Endothelial cell of umbilical vein (primary cell): ENCODE data around the gene OXSR1. TPM values are rescaled to one million over a fixed set of nuclear protein-coding genes. Genes with fewer than 3 reads are reported as not detected.

Source experiments
- BruUV-seq: library from RNA; stranded (reverse); fragments of 400-500 nt; replicated peaks from 2 replicates; lab custom pipeline; 2021; lab: Mats Ljungman, UMichigan
- CTCF ChIA-PET: fragments of 300-600, 350-600 bp; sonication (Branson Sonifier 250); formaldehyde crosslinking; loops from one replicate; lab custom pipeline; 2021; ENCODE audit warnings: antibody characterized with exemption, inconsistent platforms; lab: Charles Lee
- POLR2A ChIA-PET: fragments of 300-600, 350-600 bp; sonication (Branson Sonifier 250); formaldehyde crosslinking; loops from one replicate; lab custom pipeline; 2021; ENCODE audit warnings: antibody characterized with exemption, inconsistent platforms; lab: Charles Lee
- DNase-seq: peaks from one replicate; pipeline ENCODE4 v3.0.0-alpha.2; 2011; ENCODE audit warnings: low read depth, low spot score
- FAIRE-seq: peaks from 2 replicates; lab custom pipeline; 2011; peaks lifted over from hg19 to GRCh38; lab: Jason Lieb, UNC
- H2AFZ ChIP-seq: 2 replicates; pipeline ENCODE4 v1.6.0; 2012; ENCODE audit warnings: low read depth, low read length, control low read depth, inconsistent platforms
- H3K27ac ChIP-seq: 2 replicates; pipeline ENCODE4 v1.5.1; 2011; ENCODE audit warnings: low read depth, mild to moderate bottlenecking, control low read depth, low read length, moderate library complexity; ENCODE audit not compliant: insufficient read depth
- H3K27me3 ChIP-seq, 2 experiments: 2 replicates each; pipeline versions ENCODE4 v1.6.0 to v1.6.1; 2011; ENCODE audit warnings: low read length in 2 of 2, mixed read lengths in 1 of 2; ENCODE audit not compliant: control insufficient read depth in 2 of 2, insufficient read depth in 2 of 2
- H3K36me3 ChIP-seq, 2 experiments: 2 replicates in 1 of 2; 3 replicates in 1 of 2; pipeline ENCODE4 v1.5.1; 2011; ENCODE audit warnings: low read length in 2 of 2, mild to moderate bottlenecking in 1 of 2, moderate library complexity in 1 of 2; ENCODE audit not compliant: control insufficient read depth in 2 of 2, insufficient read depth in 2 of 2; ENCODE audit errors: extremely low read depth in 1 of 2
- H3K4me1 ChIP-seq: 3 replicates; pipeline ENCODE4 v1.5.1; 2011; ENCODE audit warnings: mild to moderate bottlenecking, low read length; ENCODE audit not compliant: control insufficient read depth, insufficient read depth; ENCODE audit errors: extremely low read depth
- H3K4me2 ChIP-seq: 2 replicates; pipeline ENCODE4 v1.6.1; 2011; ENCODE audit warnings: low read length, control low read depth, mixed read lengths; ENCODE audit not compliant: insufficient read depth
- H3K4me3 ChIP-seq, 3 experiments: fragments of 200-600 bp in 1 of 3; sonication (generic), shearing (Covaris generic) in 1 of 3; replicated peaks in 1 of 3; 2 replicates each; pipeline ENCODE4 v1.5.1; 2011 to 2016; ENCODE audit warnings: control low read depth in 3 of 3, low read length in 3 of 3, mild to moderate bottlenecking in 2 of 3, inconsistent platforms in 1 of 3, low read depth in 1 of 3, moderate library complexity in 1 of 3; ENCODE audit not compliant: insufficient read depth in 1 of 3
- H3K79me2 ChIP-seq: 2 replicates; pipeline ENCODE4 v1.6.0; 2012; ENCODE audit warnings: low read length, inconsistent platforms; ENCODE audit not compliant: control insufficient read depth, insufficient read depth
- H3K9ac ChIP-seq: replicated peaks from 2 replicates; pipeline ENCODE3; 2011; ENCODE audit warnings: low read length, control low read depth; ENCODE audit not compliant: insufficient read depth; ENCODE audit errors: extremely low read depth
- H3K9me1 ChIP-seq: replicated peaks from 3 replicates; pipeline ENCODE4 v1.6.0; 2011; ENCODE audit warnings: mild to moderate bottlenecking, low read length; ENCODE audit not compliant: control insufficient read depth, insufficient read depth; ENCODE audit errors: extremely low read depth
- H3K9me3 ChIP-seq: replicated peaks from 2 replicates; pipeline ENCODE4 v1.5.1; 2012; ENCODE audit warnings: low read length, inconsistent platforms; ENCODE audit not compliant: control insufficient read depth, insufficient read depth
- H4K20me1 ChIP-seq: replicated peaks from 2 replicates; pipeline ENCODE3; 2011; ENCODE audit warnings: mild to moderate bottlenecking, low read length; ENCODE audit not compliant: control insufficient read depth, insufficient read depth; ENCODE audit errors: extremely low read depth
- EZH2 ChIP-seq: IDR thresholded peaks from 2 replicates; pipeline ENCODE4 v1.6.1; 2012; ENCODE audit warnings: borderline replicate concordance, low read depth, mild to moderate bottlenecking, moderate library complexity, low read length, inconsistent platforms; ENCODE audit not compliant: severe bottlenecking
- FOS ChIP-seq: IDR thresholded peaks from 2 replicates; pipeline ENCODE4 v1.6.1; 2011; ENCODE audit warnings: mild to moderate bottlenecking, low read length, moderate library complexity, borderline replicate concordance; ENCODE audit not compliant: insufficient read depth
- GATA2 ChIP-seq: IDR thresholded peaks from 2 replicates; pipeline ENCODE4 v1.7.0; 2011; ENCODE audit warnings: low read depth, mild to moderate bottlenecking, moderate library complexity, mixed read lengths, low read length; ENCODE audit not compliant: insufficient read length, insufficient read depth
- JUN ChIP-seq: IDR thresholded peaks from 2 replicates; pipeline ENCODE4 v1.6.1; 2011; ENCODE audit warnings: borderline replicate concordance, low read depth; ENCODE audit not compliant: insufficient read length, insufficient read depth
- MAX ChIP-seq: IDR thresholded peaks from 2 replicates; pipeline ENCODE4 v1.6.1; 2011; ENCODE audit not compliant: insufficient read depth, insufficient read length
- MYC ChIP-seq: IDR thresholded peaks from one replicate; pipeline ENCODE4 v1.6.1; 2011; ENCODE audit warnings: mild to moderate bottlenecking, low read depth, low read length
- POLR2A ChIP-seq: IDR thresholded peaks from 2 replicates; pipeline ENCODE4 v1.6.1; 2012; ENCODE audit warnings: low read depth, mild to moderate bottlenecking, control low read depth, low read length
- POLR2AphosphoS5 ChIP-seq: IDR thresholded peaks from 2 replicates; pipeline ENCODE4 v1.6.1; 2012; ENCODE audit warnings: low read depth, mild to moderate bottlenecking, control low read depth, low read length, moderate library complexity; ENCODE audit not compliant: insufficient read depth
- dilution Hi-C: fragments of 300-500 bp; cut with MboI; formaldehyde crosslinking; loops from one replicate; pipeline ENCODE4 v1.15.0; 2019; ENCODE audit warnings: low sequenced_read_pairs; ENCODE audit not compliant: extremely low pct_ligation_motif_present
- intact Hi-C: fragments of 100-400 bp; cut with micrococcal nuclease; formaldehyde crosslinking; loops from one replicate; pipeline ENCODE4 v1.10.0; 2022
- polyA plus RNA-seq, 4 experiments: library from polyadenylated mRNA; depleted of rRNA in 3 of 4; stranded (reverse) in 3 of 4; unstranded in 1 of 4; fragments of >200 nt; gene quantifications; 2 replicates each; pipeline versions ENCODE4 v1.2.1 to v1.2.3, GENCODE V29; 2011 to 2012; ENCODE audit warnings: missing spikeins in 1 of 4
- total RNA-seq: library from RNA; stranded (reverse); gene quantifications from 2 replicates; pipeline ENCODE4 v1.2.3, GENCODE V29; 2021
- TF ChIP-seq, protein P1 (sequence below), 2 donors: IDR thresholded peaks; 1 replicate in 1 of 2; 2 replicates in 1 of 2; pipeline ENCODE4 v1.5.1; 2011; ENCODE audit warnings: low read length in 2 of 2, mild to moderate bottlenecking in 2 of 2, moderate library complexity in 2 of 2, control low read depth in 1 of 2, inconsistent platforms in 1 of 2, low read depth in 1 of 2; ENCODE audit not compliant: insufficient read depth in 1 of 2; ENCODE audit errors: extremely low read depth in 1 of 2

OXSR1 gene
- total and polyA plus RNA-seq, 2 donors (not counting 3 experiments of a cell fraction or from before 2014, with no cell fraction given), result 15.1 to 32.9 TPM

GRCh38 chr3:38141952-38142273 is 23.4 kb upstream of the OXSR1 start:
- dilution Hi-C loops, result no loop called here
- no peak overlapping the region for H3K4me2 ChIP-seq
- H3K9ac ChIP-seq, result no peak overlapping the region
- H3K27me3 ChIP-seq, result peaks cover 3 to 10% of the 10 kb centered on the region in 2 experiments
- H3K4me1 ChIP-seq, result peaks cover 20% of the 10 kb centered on the region
- ChIA-PET CTCF (interaction anchor here (0.8 to 1.1 kb wide), 4 partner anchors 13 to 205 kb away, joined by 3 to 4 read pairs (median 3); partner anchors contain the start of genes OXSR1 and XYLB), POLR2A (no interaction called here)
- TF ChIP-seq POLR2A (no peak), EZH2 (no peak), MYC (no peak)
- TF ChIP-seq, protein P1, sequence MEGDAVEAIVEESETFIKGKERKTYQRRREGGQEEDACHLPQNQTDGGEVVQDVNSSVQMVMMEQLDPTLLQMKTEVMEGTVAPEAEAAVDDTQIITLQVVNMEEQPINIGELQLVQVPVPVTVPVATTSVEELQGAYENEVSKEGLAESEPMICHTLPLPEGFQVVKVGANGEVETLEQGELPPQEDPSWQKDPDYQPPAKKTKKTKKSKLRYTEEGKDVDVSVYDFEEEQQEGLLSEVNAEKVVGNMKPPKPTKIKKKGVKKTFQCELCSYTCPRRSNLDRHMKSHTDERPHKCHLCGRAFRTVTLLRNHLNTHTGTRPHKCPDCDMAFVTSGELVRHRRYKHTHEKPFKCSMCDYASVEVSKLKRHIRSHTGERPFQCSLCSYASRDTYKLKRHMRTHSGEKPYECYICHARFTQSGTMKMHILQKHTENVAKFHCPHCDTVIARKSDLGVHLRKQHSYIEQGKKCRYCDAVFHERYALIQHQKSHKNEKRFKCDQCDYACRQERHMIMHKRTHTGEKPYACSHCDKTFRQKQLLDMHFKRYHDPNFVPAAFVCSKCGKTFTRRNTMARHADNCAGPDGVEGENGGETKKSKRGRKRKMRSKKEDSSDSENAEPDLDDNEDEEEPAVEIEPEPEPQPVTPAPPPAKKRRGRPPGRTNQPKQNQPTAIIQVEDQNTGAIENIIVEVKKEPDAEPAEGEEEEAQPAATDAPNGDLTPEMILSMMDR (IDR thresholded peaks at IDR 0.05; ENCODE audit: extremely low read depth in 1 of 2, insufficient read depth in 1 of 2, low read depth in 1 of 2, low read length in 2 of 2), result no peak
- H3K9me3 ChIP-seq, result no peaks in the 10 kb centered on the region
- H4K20me1 ChIP-seq, result no peaks in the 10 kb centered on the region
- no peak overlapping the region for H3K4me3 ChIP-seq
- no peaks in the 10 kb centered on the region for H3K9me1 ChIP-seq
- H3K27ac ChIP-seq, result no peak overlapping the region
- no TSS peak for BruUV-seq
- H3K36me3 ChIP-seq, result peaks cover 0 to 14% of the 10 kb centered on the region in 2 experiments
- H2AFZ ChIP-seq, result no peak overlapping the region
- intact Hi-C loops, result no loop called here
- no peaks in the 10 kb centered on the region for H3K79me2 ChIP-seq
- no peak for DNase-seq
- FAIRE-seq, result no peak

- ChIA-PET CTCF (no interaction called here), POLR2A (interaction anchor here (1.1 kb wide), 1 partner anchor 22 kb away, joined by 3 read pairs; the partner anchor contains the start of gene OXSR1)
- Histone ChIP-seq H3K9me1 (no peaks in the 10 kb centered on the region), H3K9ac (no peak overlapping the region), H3K79me2 (no peaks in the 10 kb centered on the region), H3K4me1 (peaks cover 13% of the 10 kb centered on the region), H3K4me3 (no peak overlapping the region), H3K27ac (no peak overlapping the region), H3K36me3 (peaks cover 0 to 14% of the 10 kb centered on the region in 2 experiments), H3K4me2 (no peak overlapping the region), H3K9me3 (no peaks in the 10 kb centered on the region), H3K27me3 (peaks cover 3 to 10% of the 10 kb centered on the region in 2 experiments), H2AFZ (no peak overlapping the region), H4K20me1 (no peaks in the 10 kb centered on the region)
- intact Hi-C loops (no loop called here), dilution Hi-C loops (no loop called here)
- FAIRE-seq, result no peak
- no peak for DNase-seq
- no TSS peak for BruUV-seq
- TF ChIP-seq MAX (no peak), POLR2AphosphoS5 (no peak), POLR2A (no peak), FOS (no peak), JUN (no peak), GATA2 (no peak), EZH2 (no peak), MYC (no peak)
- TF ChIP-seq, protein P1 (IDR thresholded peaks at IDR 0.05; ENCODE audit: extremely low read depth in 1 of 2, insufficient read depth in 1 of 2, low read depth in 1 of 2, low read length in 2 of 2), result no peak
These were observed 22.4 kb upstream of the OXSR1 start for GRCh38 chr3:38142959-38143358.
